Fibroblast of lung (primary cell): ENCODE data around the gene ZNF154. TPM values are rescaled to one million over a fixed set of nuclear protein-coding genes. Genes with fewer than 3 reads are reported as not detected.

Experiments used
- DNase-seq, 2 donors: peaks; one replicate each; pipeline versions ENCODE4 v3.0.0 to v3.0.0-alpha.2; 2010; ENCODE audit warnings: low read depth in 2 of 2
- H2AFZ ChIP-seq: 2 replicates; pipeline ENCODE4 v1.5.1; 2012; ENCODE audit warnings: low read length, control low read depth, inconsistent platforms
- H3K27ac ChIP-seq: 2 replicates; pipeline ENCODE4 v1.5.1; 2011; ENCODE audit warnings: low read length, control low read depth; ENCODE audit not compliant: insufficient read depth
- H3K27me3 ChIP-seq: 2 replicates; pipeline ENCODE4 v1.5.1; 2011; ENCODE audit warnings: mild to moderate bottlenecking, low read length; ENCODE audit not compliant: control insufficient read depth, insufficient read depth
- H3K36me3 ChIP-seq: 2 replicates; pipeline ENCODE4 v1.5.1; 2011; ENCODE audit warnings: low read length; ENCODE audit not compliant: control insufficient read depth, insufficient read depth
- H3K4me1 ChIP-seq: 2 replicates; pipeline ENCODE4 v1.5.1; 2011; ENCODE audit warnings: low read length; ENCODE audit not compliant: control insufficient read depth, insufficient read depth; ENCODE audit errors: extremely low read depth
- H3K4me2 ChIP-seq: 2 replicates; pipeline ENCODE4 v1.5.1; 2011; ENCODE audit warnings: low read length, control low read depth; ENCODE audit not compliant: insufficient read depth; ENCODE audit errors: extremely low read depth
- H3K4me3 ChIP-seq, 4 experiments: fragments of 200-600 bp in 1 of 4; sonication (generic) in 1 of 4; replicated peaks in 1 of 4; 2 replicates each; pipeline ENCODE4 v1.5.1; 2011 to 2016; ENCODE audit warnings: low read length in 4 of 4, low read depth in 3 of 4, mild to moderate bottlenecking in 3 of 4, control low read depth in 2 of 4, inconsistent platforms in 1 of 4, mixed read lengths in 1 of 4; ENCODE audit not compliant: insufficient read depth in 1 of 4; ENCODE audit errors: control extremely low read depth in 1 of 4
- H3K79me2 ChIP-seq: 2 replicates; pipeline ENCODE4 v1.5.1; 2012; ENCODE audit warnings: mild to moderate bottlenecking, low read length, inconsistent platforms; ENCODE audit not compliant: control insufficient read depth, insufficient read depth
- H3K9ac ChIP-seq: 2 replicates; pipeline ENCODE4 v1.5.1; 2011; ENCODE audit warnings: mild to moderate bottlenecking, low read length, control low read depth; ENCODE audit not compliant: insufficient read depth
- H3K9me3 ChIP-seq: 2 replicates; pipeline ENCODE4 v1.5.1; 2012; ENCODE audit warnings: low read depth, low read length; ENCODE audit not compliant: control insufficient read depth, insufficient read depth
- H4K20me1 ChIP-seq: 2 replicates; pipeline ENCODE4 v1.5.1; 2011; ENCODE audit warnings: low read length; ENCODE audit not compliant: control insufficient read depth, insufficient read depth; ENCODE audit errors: extremely low read depth
- EZH2 ChIP-seq: IDR thresholded peaks from 2 replicates; pipeline ENCODE4 v1.5.1; 2012; ENCODE audit warnings: low read length, control low read depth, mild to moderate bottlenecking; ENCODE audit errors: missing control alignments
- polyA plus RNA-seq, 2 donors: library from polyadenylated mRNA; depleted of rRNA in 1 of 2; stranded (reverse) in 1 of 2; unstranded in 1 of 2; fragments of >200 nt; gene quantifications; 2 replicates each; pipeline ENCODE4 v1.2.1, GENCODE V29; 2011 to 2012; ENCODE audit warnings: missing spikeins in 1 of 2
- total RNA-seq: library from RNA; depleted of rRNA; stranded (reverse); fragments of >200 nt; gene quantifications from 2 replicates; pipeline ENCODE4 v1.2.1, GENCODE V29; 2014
- TF ChIP-seq, protein P1 (sequence below), 2 donors: IDR thresholded peaks in 1 of 2; conservative IDR thresholded peaks in 1 of 2; 1 replicate in 1 of 2; 2 replicates in 1 of 2; pipeline ENCODE4 v1.5.1; 2011 to 2012; ENCODE audit warnings: low read length in 2 of 2, control low read depth in 1 of 2, inconsistent platforms in 1 of 2, low read depth in 1 of 2, mild to moderate bottlenecking in 1 of 2

ZNF154 gene
- total and polyA plus RNA-seq, 2 donors (not counting 1 experiment from before 2014, with no cell fraction given): 2.7 to 6.3 TPM

DNA sequence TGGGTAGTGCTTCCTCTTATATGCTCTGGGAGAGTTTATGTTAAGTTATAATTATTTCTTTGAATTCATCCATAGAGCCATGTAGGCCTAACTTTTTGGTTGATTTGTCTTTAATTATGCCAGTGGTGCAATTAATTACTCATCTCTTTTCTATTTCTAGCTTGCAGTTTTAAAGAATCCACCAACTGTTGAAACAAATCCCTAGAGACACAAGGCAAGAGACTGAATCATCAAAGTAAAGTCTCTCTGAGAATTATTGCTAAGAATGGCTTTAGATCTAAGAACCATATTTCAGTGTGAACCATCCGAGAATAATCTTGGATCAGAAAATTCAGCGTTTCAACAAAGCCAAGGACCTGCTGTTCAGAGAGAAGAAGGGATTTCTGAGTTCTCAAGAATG is 33.1 kb downstream of the ZNF154 start:
- no peaks in the 10 kb centered on the region for H3K4me1 ChIP-seq
- H3K4me2 ChIP-seq: no peak overlapping the region
- TF ChIP-seq, protein P1, sequence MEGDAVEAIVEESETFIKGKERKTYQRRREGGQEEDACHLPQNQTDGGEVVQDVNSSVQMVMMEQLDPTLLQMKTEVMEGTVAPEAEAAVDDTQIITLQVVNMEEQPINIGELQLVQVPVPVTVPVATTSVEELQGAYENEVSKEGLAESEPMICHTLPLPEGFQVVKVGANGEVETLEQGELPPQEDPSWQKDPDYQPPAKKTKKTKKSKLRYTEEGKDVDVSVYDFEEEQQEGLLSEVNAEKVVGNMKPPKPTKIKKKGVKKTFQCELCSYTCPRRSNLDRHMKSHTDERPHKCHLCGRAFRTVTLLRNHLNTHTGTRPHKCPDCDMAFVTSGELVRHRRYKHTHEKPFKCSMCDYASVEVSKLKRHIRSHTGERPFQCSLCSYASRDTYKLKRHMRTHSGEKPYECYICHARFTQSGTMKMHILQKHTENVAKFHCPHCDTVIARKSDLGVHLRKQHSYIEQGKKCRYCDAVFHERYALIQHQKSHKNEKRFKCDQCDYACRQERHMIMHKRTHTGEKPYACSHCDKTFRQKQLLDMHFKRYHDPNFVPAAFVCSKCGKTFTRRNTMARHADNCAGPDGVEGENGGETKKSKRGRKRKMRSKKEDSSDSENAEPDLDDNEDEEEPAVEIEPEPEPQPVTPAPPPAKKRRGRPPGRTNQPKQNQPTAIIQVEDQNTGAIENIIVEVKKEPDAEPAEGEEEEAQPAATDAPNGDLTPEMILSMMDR (conservative IDR thresholded peaks at IDR 0.05 in 1 of 2, IDR thresholded peaks at IDR 0.05 in 1 of 2; ENCODE audit: low read depth in 1 of 2, low read length in 2 of 2): no peak
- TF ChIP-seq EZH2: no peak
- no peaks in the 10 kb centered on the region for H4K20me1 ChIP-seq
- no peak for DNase-seq
- no peaks in the 10 kb centered on the region for H3K79me2 ChIP-seq
- H3K4me3 ChIP-seq: no peak overlapping the region
- no peaks in the 10 kb centered on the region for H3K36me3 ChIP-seq
- H3K27me3 ChIP-seq: no peaks in the 10 kb centered on the region
- no peaks in the 10 kb centered on the region for H3K9me3 ChIP-seq
- H3K27ac ChIP-seq: no peak overlapping the region
- H3K9ac ChIP-seq: no peak overlapping the region
- no peak overlapping the region for H2AFZ ChIP-seq

DNA sequence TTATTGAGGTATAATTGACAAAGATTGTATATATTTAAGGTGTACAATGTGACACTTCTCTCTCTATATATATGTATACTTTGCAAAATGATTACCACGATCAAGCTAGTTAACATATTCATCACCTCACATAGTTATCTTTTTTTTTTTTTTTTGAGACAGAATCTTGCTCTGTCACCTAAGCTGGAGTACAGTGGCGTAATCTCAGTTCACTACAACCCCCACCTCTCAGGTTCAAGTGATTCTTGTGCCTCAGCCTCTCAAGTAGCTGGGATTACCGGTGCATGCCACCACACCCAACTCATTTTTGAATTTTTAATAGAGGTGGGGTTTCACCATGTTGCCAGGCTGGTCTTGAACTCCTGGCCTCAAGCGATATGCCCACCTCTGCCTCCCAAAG is 36.5 kb downstream of the ZNF154 start:
- no peaks in the 10 kb centered on the region for H3K36me3 ChIP-seq
- H3K27ac ChIP-seq: no peak overlapping the region
- DNase-seq: no peak
- TF ChIP-seq, protein P1 (conservative IDR thresholded peaks at IDR 0.05 in 1 of 2, IDR thresholded peaks at IDR 0.05 in 1 of 2; ENCODE audit: low read depth in 1 of 2, low read length in 2 of 2): no peak
- no peak for TF ChIP-seq EZH2
- no peak overlapping the region for H2AFZ ChIP-seq
- no peak overlapping the region for H3K4me3 ChIP-seq
- H3K9ac ChIP-seq: no peak overlapping the region
- H3K4me1 ChIP-seq: no peaks in the 10 kb centered on the region
- H4K20me1 ChIP-seq: no peaks in the 10 kb centered on the region
- no peaks in the 10 kb centered on the region for H3K27me3 ChIP-seq
- no peaks in the 10 kb centered on the region for H3K9me3 ChIP-seq
- H3K4me2 ChIP-seq: no peak overlapping the region
- H3K79me2 ChIP-seq: no peaks in the 10 kb centered on the region

DNA sequence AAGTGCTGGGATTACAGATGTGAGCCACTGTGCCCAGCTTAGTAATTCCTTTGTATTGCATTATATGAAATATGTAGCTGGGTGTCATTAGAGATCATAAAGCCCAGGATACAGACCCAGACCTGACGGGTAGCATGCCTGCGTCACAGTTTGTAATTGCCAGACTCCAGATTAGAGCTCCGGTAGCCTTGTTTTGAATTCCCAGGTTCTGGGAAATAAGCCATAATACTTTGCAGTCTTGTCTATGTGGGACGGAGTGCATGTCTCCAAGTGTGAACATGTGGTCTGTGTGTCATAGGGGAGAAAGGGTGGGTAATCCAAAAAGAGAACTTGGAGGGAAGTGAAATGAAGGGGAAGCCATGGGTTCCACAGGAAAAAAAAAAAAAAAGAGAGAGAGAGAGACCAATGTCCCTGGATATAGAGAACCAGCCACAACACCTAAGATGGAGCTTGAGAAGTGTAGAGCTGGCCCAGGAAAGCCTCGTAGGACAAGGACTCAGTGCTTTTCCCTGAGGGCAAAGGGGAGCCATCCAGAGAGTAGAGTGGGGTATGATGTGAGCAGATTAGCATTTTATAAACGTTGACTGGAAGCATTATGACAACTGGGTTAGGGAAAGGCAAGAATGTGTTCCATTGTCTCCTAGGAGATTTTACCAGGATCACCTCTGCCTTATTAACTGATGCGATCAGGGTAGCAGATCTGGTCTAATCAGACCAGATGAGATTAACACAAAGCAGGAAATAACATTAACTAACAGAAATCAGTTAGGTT is 37.7 kb downstream of the ZNF154 start:
- H3K4me3 ChIP-seq: no peak overlapping the region
- TF ChIP-seq EZH2: no peak
- TF ChIP-seq, protein P1 (conservative IDR thresholded peaks at IDR 0.05 in 1 of 2, IDR thresholded peaks at IDR 0.05 in 1 of 2; ENCODE audit: low read depth in 1 of 2, low read length in 2 of 2): no peak
- no peak overlapping the region for H3K9ac ChIP-seq
- H3K36me3 ChIP-seq: no peaks in the 10 kb centered on the region
- H3K4me2 ChIP-seq: no peak overlapping the region
- no peaks in the 10 kb centered on the region for H3K27me3 ChIP-seq
- no peaks in the 10 kb centered on the region for H4K20me1 ChIP-seq
- H3K4me1 ChIP-seq: no peaks in the 10 kb centered on the region
- no peak for DNase-seq
- H3K9me3 ChIP-seq: no peaks in the 10 kb centered on the region
- H2AFZ ChIP-seq: no peak overlapping the region
- H3K27ac ChIP-seq: no peak overlapping the region
- no peaks in the 10 kb centered on the region for H3K79me2 ChIP-seq
